ENCODE results near the gene CRNN.

The CRNN gene

GRCh38 chr1:152419917-152420316, 5.9 kb upstream of the CRNN start:
- DNase-seq (ENCODE audit: low spot score) = no peak

GRCh38 chr1:152415454-152416227, 1.6 kb upstream of the CRNN start:
- DNase-seq (ENCODE audit: low spot score) = no peak

GRCh38 chr1:152412756-152413155, 1.3 kb downstream of the CRNN start:
- DNase-seq (ENCODE audit: low spot score) = no peak

GRCh38 chr1:152411134-152411533, 2.9 kb downstream of the CRNN start:
- DNase-seq (ENCODE audit: low spot score) = no peak

- no peak for DNase-seq (ENCODE audit: low spot score)
Measured at GRCh38 chr1:152410599-152410998, 3.5 kb downstream of the CRNN start.

GRCh38 chr1:152410028-152410427, 4.0 kb downstream of the CRNN start:
- no peak for DNase-seq (ENCODE audit: low spot score)

GRCh38 chr1:152408664-152409063, 5.4 kb downstream of the CRNN start:
- no peak for DNase-seq (ENCODE audit: low spot score)

- DNase-seq (ENCODE audit: low spot score) = no peak
Measured at GRCh38 chr1:152398812-152399698, 15.0 kb downstream of the CRNN start.

- DNase-seq (ENCODE audit: low spot score) = no peak
Measured at GRCh38 chr1:152397474-152397873, 16.6 kb downstream of the CRNN start.

GRCh38 chr1:152394151-152394550, 19.9 kb downstream of the CRNN start:
- no peak for DNase-seq (ENCODE audit: low spot score)

GRCh38 chr1:152392909-152393308, 21.2 kb downstream of the CRNN start:
- DNase-seq (ENCODE audit: low spot score) = peak; percentile 37

- no peak for DNase-seq (ENCODE audit: low spot score)
Measured at GRCh38 chr1:152388889-152389288, 25.2 kb downstream of the CRNN start.

GRCh38 chr1:152386940-152387339, 27.1 kb downstream of the CRNN start:
- DNase-seq (ENCODE audit: low spot score) = no peak

GRCh38 chr1:152380932-152381331, 33.1 kb downstream of the CRNN start:
- DNase-seq (ENCODE audit: low spot score) = no peak

- DNase-seq (ENCODE audit: low spot score) = no peak
Measured at GRCh38 chr1:152374451-152374850, 39.6 kb downstream of the CRNN start.

GRCh38 chr1:152372672-152373071, 41.4 kb downstream of the CRNN start:
- DNase-seq (ENCODE audit: low spot score) = no peak

- no peak for DNase-seq (ENCODE audit: low spot score)
Measured at GRCh38 chr1:152367436-152367835, 46.6 kb downstream of the CRNN start.

GRCh38 chr1:152359906-152360305, 54.2 kb downstream of the CRNN start, which contains the start of gene FLG2:
Gene FLG2, minus strand, starts transcription at chr1:152360006. Its CDS starts 1,122 bp downstream, at chr1:152358884.
- DNase-seq (ENCODE audit: low spot score) = no peak
